ENCODE measurements around the gene ATP5F1E. TPM values are rescaled to one million over a fixed set of nuclear protein-coding genes. Genes with fewer than 3 reads are reported as not detected.
A peak's percentile ranks its signal among the peaks of the same experiment; 100 is the strongest.

The ATP5F1E gene
- total RNA-seq, 1 experiment from 2014 or later: 52.7 TPM

- Histone ChIP-seq H3K23me2 (ENCODE audit: insufficient read length, low read depth, low read length, poor library complexity, severe bottlenecking) (peaks cover 3% of the 10 kb centered on the region), H2BK5ac (ENCODE audit: insufficient read length, low read length) (no peak overlapping the region), H3K4me2 (ENCODE audit: insufficient read depth, insufficient read length, low read length) (no peak overlapping the region), H2BK15ac (ENCODE audit: low read depth, low read length) (no peak overlapping the region), H4K20me1 (ENCODE audit: control insufficient read depth, insufficient read depth, insufficient read length) (no peaks in the 10 kb centered on the region), H3K9me3 (ENCODE audit: control insufficient read depth, low read depth, low read length) (no peaks in the 10 kb centered on the region), H3K79me2 (ENCODE audit: insufficient read depth, low read length) (no peaks in the 10 kb centered on the region), H2BK20ac (ENCODE audit: low read depth, low read length, poor library complexity, severe bottlenecking) (no peak overlapping the region), H3K23ac (ENCODE audit: insufficient read length, low read depth, low read length) (no peak overlapping the region), H2BK120ac (ENCODE audit: low read depth, low read length, poor library complexity, severe bottlenecking) (no peak overlapping the region), H4K8ac (replicated peaks; ENCODE audit: insufficient read length, low read depth, low read length) (no peak overlapping the region), H3K27me3 (ENCODE audit: insufficient read depth, low read length) (no peaks in the 10 kb centered on the region), H3K18ac (ENCODE audit: insufficient read length, low read depth, low read length) (no peak overlapping the region), H4K5ac (ENCODE audit: insufficient read length, low read depth, low read length) (no peak overlapping the region), H2AK5ac (ENCODE audit: insufficient read length, low read length) (no peak overlapping the region), H3K9ac (ENCODE audit: extremely low read depth, insufficient read length, low read length) (no peak overlapping the region), H3K79me1 (ENCODE audit: insufficient read depth, low read depth, low read length, poor library complexity, severe bottlenecking) (no peaks in the 10 kb centered on the region), H4K91ac (ENCODE audit: insufficient read length, low read depth, low read length) (no peak overlapping the region), H3K27ac (ENCODE audit: insufficient read length, low read depth, low read length) (no peak overlapping the region), H3K4me1 (ENCODE audit: insufficient read depth, low read length) (peaks cover 7% of the 10 kb centered on the region; the same call in 1 of the 2 replicates), H2AFZ (ENCODE audit: low read length) (no peak overlapping the region), H3T11ph (ENCODE audit: low read length) (no peak overlapping the region), H3K14ac (ENCODE audit: insufficient read depth, low read length) (no peak overlapping the region), H3K4ac (ENCODE audit: low read depth, low read length) (no peak overlapping the region), H2BK12ac (ENCODE audit: insufficient read length, low read depth, low read length) (no peak overlapping the region), H3K56ac (ENCODE audit: insufficient read length, low read depth, low read length) (no peak overlapping the region)
- H3K4me3 Mint-ChIP-seq: peak overlapping the region; percentile 51 to 76
- H3K36me3 Mint-ChIP-seq (ENCODE audit: insufficient read depth in 1 of 3, low read depth in 3 of 3): peaks cover 0 to 6% (median 5%) of the 10 kb centered on the region in 3 experiments; a peak in 3 of 7 replicates
- H3K27ac Mint-ChIP-seq: no peak overlapping the region
- no peak for DNase-seq
- H3K9me3 Mint-ChIP-seq: no peaks in the 10 kb centered on the region
- TF ChIP-seq, protein P1, sequence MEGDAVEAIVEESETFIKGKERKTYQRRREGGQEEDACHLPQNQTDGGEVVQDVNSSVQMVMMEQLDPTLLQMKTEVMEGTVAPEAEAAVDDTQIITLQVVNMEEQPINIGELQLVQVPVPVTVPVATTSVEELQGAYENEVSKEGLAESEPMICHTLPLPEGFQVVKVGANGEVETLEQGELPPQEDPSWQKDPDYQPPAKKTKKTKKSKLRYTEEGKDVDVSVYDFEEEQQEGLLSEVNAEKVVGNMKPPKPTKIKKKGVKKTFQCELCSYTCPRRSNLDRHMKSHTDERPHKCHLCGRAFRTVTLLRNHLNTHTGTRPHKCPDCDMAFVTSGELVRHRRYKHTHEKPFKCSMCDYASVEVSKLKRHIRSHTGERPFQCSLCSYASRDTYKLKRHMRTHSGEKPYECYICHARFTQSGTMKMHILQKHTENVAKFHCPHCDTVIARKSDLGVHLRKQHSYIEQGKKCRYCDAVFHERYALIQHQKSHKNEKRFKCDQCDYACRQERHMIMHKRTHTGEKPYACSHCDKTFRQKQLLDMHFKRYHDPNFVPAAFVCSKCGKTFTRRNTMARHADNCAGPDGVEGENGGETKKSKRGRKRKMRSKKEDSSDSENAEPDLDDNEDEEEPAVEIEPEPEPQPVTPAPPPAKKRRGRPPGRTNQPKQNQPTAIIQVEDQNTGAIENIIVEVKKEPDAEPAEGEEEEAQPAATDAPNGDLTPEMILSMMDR (conservative IDR thresholded peaks at IDR 0.05): no peak
- WGBS (ENCODE audit: extremely low coverage, insufficient read length, low lambda C conversion rate): no CpG with 5 or more reads among the region's 24 CpGs
- H3K27me3 Mint-ChIP-seq (ENCODE audit: low read depth): peaks cover 35% of the 10 kb centered on the region
- H3K4me1 Mint-ChIP-seq: peaks cover 25 to 28% of the 10 kb centered on the region in 2 experiments
Measured at GRCh38 chr20:59007665-59008511, 24.2 kb downstream of the ATP5F1E start.
